ENCODE results near the gene NOS1AP.

DNA sequence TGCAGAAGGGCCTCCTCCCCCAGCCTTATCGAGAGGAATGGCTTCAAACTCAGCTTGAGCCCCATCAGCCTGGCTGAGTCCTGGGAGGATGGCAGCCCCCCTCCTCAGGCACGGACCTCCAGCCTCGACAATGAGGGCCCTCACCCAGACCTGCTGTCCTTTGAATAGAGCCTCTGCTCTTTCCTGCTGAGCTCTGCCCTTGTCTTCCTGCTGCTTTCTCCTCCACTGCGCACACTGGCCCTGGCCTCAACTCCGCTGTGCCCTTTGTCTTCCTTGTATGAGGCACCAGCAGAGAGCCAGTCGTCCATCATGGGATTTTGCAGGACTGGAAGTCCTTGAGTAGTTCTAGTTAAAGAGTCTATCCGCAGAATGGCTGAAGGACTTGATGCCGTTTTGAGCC is 314.0 kb downstream of the NOS1AP start:
- TF ChIP-seq CTCF (IDR thresholded peaks at IDR 0.05; ENCODE audit: low read depth, low read length) (no peak), POLR2A (IDR thresholded peaks at IDR 0.05; ENCODE audit: extremely low read depth, insufficient read length) (no peak), MYC (IDR thresholded peaks at IDR 0.05; ENCODE audit: low read depth, low read length) (no peak)
- TF ChIP-seq, protein P1, sequence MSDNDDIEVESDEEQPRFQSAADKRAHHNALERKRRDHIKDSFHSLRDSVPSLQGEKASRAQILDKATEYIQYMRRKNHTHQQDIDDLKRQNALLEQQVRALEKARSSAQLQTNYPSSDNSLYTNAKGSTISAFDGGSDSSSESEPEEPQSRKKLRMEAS (IDR thresholded peaks at IDR 0.05; ENCODE audit: low read depth, low read length), result no peak
